Heart left ventricle (tissue), 16 donors: ENCODE measurements around the gene MT1A. TPM values are rescaled to one million over a fixed set of nuclear protein-coding genes. Genes with fewer than 3 reads are reported as not detected.

Source experiments
- ATAC-seq, 4 donors: fragments of 200-7000 bp; cut with Tn5 transposase; one replicate each; pipeline ENCODE4 v1.9.1; 2020 to 2022; ENCODE audit warnings: moderate library complexity in 4 of 4, mild to moderate bottlenecking in 3 of 4, moderate number of reproducible peaks in 1 of 4
- DNase-seq, 5 donors: peaks; one replicate each; pipeline ENCODE4 v3.0.0-alpha.2; 2020
- H3K27ac ChIP-seq, 12 donors: fragments of 200-600 bp; sonication (generic) in 4 of 12; one replicate each; pipeline versions ENCODE4 v1.5.0 to v1.8.0; 2016 to 2022; ENCODE audit warnings: mild to moderate bottlenecking in 2 of 12
- H3K27me3 ChIP-seq, 9 donors: fragments of 200-600 bp; sonication (generic) in 2 of 9; one replicate each; pipeline versions ENCODE4 v1.5.1 to v1.8.0; 2016 to 2022; ENCODE audit warnings: mild to moderate bottlenecking in 3 of 9
- H3K36me3 ChIP-seq, 9 donors: fragments of 200-600 bp; sonication (generic) in 2 of 9; one replicate each; pipeline versions ENCODE4 v1.5.0 to v1.8.0; 2018 to 2022; ENCODE audit warnings: mild to moderate bottlenecking in 2 of 9
- H3K4me1 ChIP-seq, 12 donors: fragments of 200-600 bp; sonication (generic) in 4 of 12; one replicate each; pipeline versions ENCODE4 v1.5.0 to v1.8.0; 2016 to 2022; ENCODE audit warnings: mild to moderate bottlenecking in 3 of 12
- H3K4me3 ChIP-seq, 12 donors: fragments of 200-600 bp; sonication (generic) in 4 of 12; one replicate each; pipeline versions ENCODE4 v1.5.0 to v1.8.0; 2017 to 2022; ENCODE audit warnings: mild to moderate bottlenecking in 9 of 12, moderate library complexity in 4 of 12
- H3K9me3 ChIP-seq, 12 donors: fragments of 200-600 bp; sonication (generic) in 4 of 12; one replicate each; pipeline versions ENCODE4 v1.5.0 to v1.8.0; 2016 to 2022; ENCODE audit warnings: mild to moderate bottlenecking in 1 of 12
- POLR2A ChIP-seq, 2 donors: fragments of 450-650 bp; IDR thresholded peaks; one replicate each; pipeline ENCODE4 v1.6.1; 2017; ENCODE audit warnings: antibody characterized with exemption in 2 of 2, mild to moderate bottlenecking in 2 of 2, moderate library complexity in 2 of 2
- WGBS, 4 donors: extraction: QIAGEN DNeasy Blood & Tissue Kit in 2 of 4; methylation state at CpG; one replicate each; pipeline versions ENCODE4 v1.1.5 to v1.1.7; 2013 to 2018; 5-methylcytosine and 5-hydroxymethylcytosine counted together
- intact Hi-C, 10 donors: fragments of 100-400 bp; cut with DNase I; formaldehyde crosslinking; loops; one replicate each; pipeline versions ENCODE4 v1.11.1 to v1.14.2; 2022
- polyA plus RNA-seq, 2 donors: library from polyadenylated mRNA; stranded (reverse); fragments of 200-250 nt; gene quantifications; one replicate each; pipeline ENCODE4 v1.2.3, GENCODE V29; 2013
- total RNA-seq, 9 donors: library from RNA; depleted of rRNA in 2 of 9; stranded (reverse); fragments of >200 nt in 2 of 9; fragmentation: NEBNext Ultra II Directional in 3 of 9; extraction: Animal tissue kit (Norgen Biotek cat#: 25700) in 3 of 9; gene quantifications; one replicate each; pipeline versions ENCODE4 v1.1.0 to v1.2.4, GENCODE V29; 2016 to 2023
- TF ChIP-seq, protein P1 (sequence below), 12 donors: fragments of 200-600 bp; sonication (generic) in 4 of 12; IDR thresholded peaks; one replicate each; pipeline versions ENCODE4 v1.5.0 to v1.8.0; 2018 to 2022; ENCODE audit warnings: antibody characterized with exemption in 12 of 12, mild to moderate bottlenecking in 5 of 12
- donor health status: ischemic (EF 13 %, LVEDD 7.1; RV severe dilation, severe dysfunction).
- donor health status: healthy with polysubstance abuse.
- donor health status: DM: no; HTN: yes; CAD: no.
- donor health status: DM: no; HTN: no; CAD: no.
- donor health status: ischemic (EF 25% LVEDD 6.9; RV normal size, moderate dysfunction).
- donor health status: ischemic (EF 25% LVEDD 5.7; RV mildly dilated, moderate dysfunction).
- donor health status: healthy.
- donor health status: DM: yes; HTN: yes; CAD: no.
- donor health status: ischemic (EF 35%, LVEDD 5.7; RV mildly dilated, moderate dysfunction).
- donor health status: nonischemic (EF 11% LVEDD 7.7; RV severe dilation, severe dysfunction).
- donor health status: DM: yes; HTN: yes; CAD: no.
- donor health status: PGD.
- donor health status: ischemic (EF 29% LVEDD 5.4; RV normal size, mild dysfunction).
- donor health status: nonischemic (EF 23%, LVEDD 6.1; RV moderate dilation, normal function).

The MT1A gene
- total and polyA plus RNA-seq, 11 donors = 0.92 to 43.3 (median 4.0) TPM

DNA sequence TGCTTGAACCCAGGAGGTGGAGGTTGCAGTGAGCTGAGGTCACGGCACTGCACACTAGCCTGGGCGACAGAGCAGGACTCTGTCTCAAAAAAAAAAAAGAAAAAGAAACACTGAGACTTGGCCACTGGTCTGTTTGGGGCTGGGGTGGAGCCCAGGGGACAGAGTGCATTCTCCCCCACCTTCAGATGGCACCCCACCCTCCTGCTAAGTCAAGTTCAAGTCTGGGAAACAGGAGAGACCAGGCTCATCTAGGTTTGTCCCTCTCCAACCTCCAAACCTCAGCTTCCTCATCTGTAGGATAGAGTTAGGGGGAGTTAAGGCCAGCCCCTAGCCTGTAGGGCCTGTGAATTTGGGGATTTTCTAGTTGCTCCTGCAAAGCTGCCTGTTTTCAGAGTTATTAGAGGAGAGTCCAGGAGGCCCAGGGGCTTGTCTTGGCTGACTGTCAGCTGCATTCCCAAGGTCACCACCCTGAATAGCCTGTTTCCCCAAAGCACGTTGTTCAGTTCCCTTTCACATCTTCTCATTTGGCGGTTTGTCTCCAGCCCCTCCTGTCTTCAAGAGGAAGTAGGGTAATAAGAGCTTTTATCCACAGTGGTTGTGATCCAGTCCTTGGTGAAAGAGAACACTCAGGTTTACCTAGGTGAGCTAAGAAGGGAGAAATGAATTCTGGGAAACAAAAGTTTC is 46.9 kb upstream of the MT1A start:
- Histone ChIP-seq H3K4me1 (peaks cover 0 to 12% (median 2%) of the 10 kb centered on the region in 12 donors), H3K9me3 (peaks cover 0 to 7% (median 0%) of the 10 kb centered on the region in 12 donors), H3K27me3 (peaks cover 4 to 28% (median 17%) of the 10 kb centered on the region in 9 donors), H3K36me3 (no peaks in the 10 kb centered on the region), H3K4me3 (no peak overlapping the region), H3K27ac (no peak overlapping the region)
- no peak for ATAC-seq
- intact Hi-C loops = no loop called here
- no peak for TF ChIP-seq POLR2A (IDR thresholded peaks at IDR 0.05)
- TF ChIP-seq, protein P1, sequence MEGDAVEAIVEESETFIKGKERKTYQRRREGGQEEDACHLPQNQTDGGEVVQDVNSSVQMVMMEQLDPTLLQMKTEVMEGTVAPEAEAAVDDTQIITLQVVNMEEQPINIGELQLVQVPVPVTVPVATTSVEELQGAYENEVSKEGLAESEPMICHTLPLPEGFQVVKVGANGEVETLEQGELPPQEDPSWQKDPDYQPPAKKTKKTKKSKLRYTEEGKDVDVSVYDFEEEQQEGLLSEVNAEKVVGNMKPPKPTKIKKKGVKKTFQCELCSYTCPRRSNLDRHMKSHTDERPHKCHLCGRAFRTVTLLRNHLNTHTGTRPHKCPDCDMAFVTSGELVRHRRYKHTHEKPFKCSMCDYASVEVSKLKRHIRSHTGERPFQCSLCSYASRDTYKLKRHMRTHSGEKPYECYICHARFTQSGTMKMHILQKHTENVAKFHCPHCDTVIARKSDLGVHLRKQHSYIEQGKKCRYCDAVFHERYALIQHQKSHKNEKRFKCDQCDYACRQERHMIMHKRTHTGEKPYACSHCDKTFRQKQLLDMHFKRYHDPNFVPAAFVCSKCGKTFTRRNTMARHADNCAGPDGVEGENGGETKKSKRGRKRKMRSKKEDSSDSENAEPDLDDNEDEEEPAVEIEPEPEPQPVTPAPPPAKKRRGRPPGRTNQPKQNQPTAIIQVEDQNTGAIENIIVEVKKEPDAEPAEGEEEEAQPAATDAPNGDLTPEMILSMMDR (IDR thresholded peaks at IDR 0.05) = no peak
- no peak for DNase-seq
- WGBS, 4 donors = 49 to 64% (median 59%) methylated on average over 4 of the region's 4 CpGs

GRCh38 chr16:56593573-56594291 is 44.7 kb upstream of the MT1A start:
- Histone ChIP-seq H3K4me3 (no peak overlapping the region), H3K36me3 (no peaks in the 10 kb centered on the region), H3K27me3 (peaks cover 4 to 23% (median 14%) of the 10 kb centered on the region in 9 donors), H3K4me1 (peaks cover 0 to 12% (median 2%) of the 10 kb centered on the region in 12 donors), H3K27ac (no peak overlapping the region), H3K9me3 (peaks cover 0 to 7% (median 0%) of the 10 kb centered on the region in 12 donors)
- WGBS, 4 donors = 79 to 93% (median 88%) methylated on average over 6 of the region's 6 CpGs
- no peak for ATAC-seq
- no peak for DNase-seq
- intact Hi-C loops = no loop called here
- TF ChIP-seq, protein P1 (IDR thresholded peaks at IDR 0.05) = no peak
- TF ChIP-seq POLR2A (IDR thresholded peaks at IDR 0.05) = no peak

DNA sequence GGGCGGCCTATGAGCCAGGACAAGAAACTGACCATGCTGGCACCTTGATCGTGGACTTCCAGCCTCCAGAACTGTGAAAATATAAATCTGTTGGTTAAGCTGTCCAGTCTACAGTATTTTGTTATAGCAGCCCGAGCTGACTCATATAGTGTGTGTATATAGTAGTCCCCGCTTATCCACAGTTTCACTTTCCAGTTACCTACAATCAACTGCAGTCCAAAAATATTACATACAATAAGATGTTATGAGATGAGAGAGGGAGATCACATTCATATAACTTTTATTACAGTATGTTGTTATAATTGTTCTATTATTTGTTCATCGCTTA is 44.2 kb upstream of the MT1A start:
- Histone ChIP-seq H3K27ac (no peak overlapping the region), H3K9me3 (peaks cover 0 to 7% (median 0%) of the 10 kb centered on the region in 12 donors), H3K4me1 (peaks cover 0 to 8% (median 0%) of the 10 kb centered on the region in 12 donors), H3K27me3 (peaks cover 4 to 18% (median 9%) of the 10 kb centered on the region in 9 donors), H3K4me3 (no peak overlapping the region), H3K36me3 (no peaks in the 10 kb centered on the region)
- no peak for TF ChIP-seq POLR2A (IDR thresholded peaks at IDR 0.05)
- TF ChIP-seq, protein P1 (IDR thresholded peaks at IDR 0.05) = no peak
- DNase-seq (no peak), ATAC-seq (no peak)
- intact Hi-C loops = no loop called here
- 80 to 94% (median 90%) methylated on average over 5 of the region's 5 CpGs for WGBS, 4 donors

DNA sequence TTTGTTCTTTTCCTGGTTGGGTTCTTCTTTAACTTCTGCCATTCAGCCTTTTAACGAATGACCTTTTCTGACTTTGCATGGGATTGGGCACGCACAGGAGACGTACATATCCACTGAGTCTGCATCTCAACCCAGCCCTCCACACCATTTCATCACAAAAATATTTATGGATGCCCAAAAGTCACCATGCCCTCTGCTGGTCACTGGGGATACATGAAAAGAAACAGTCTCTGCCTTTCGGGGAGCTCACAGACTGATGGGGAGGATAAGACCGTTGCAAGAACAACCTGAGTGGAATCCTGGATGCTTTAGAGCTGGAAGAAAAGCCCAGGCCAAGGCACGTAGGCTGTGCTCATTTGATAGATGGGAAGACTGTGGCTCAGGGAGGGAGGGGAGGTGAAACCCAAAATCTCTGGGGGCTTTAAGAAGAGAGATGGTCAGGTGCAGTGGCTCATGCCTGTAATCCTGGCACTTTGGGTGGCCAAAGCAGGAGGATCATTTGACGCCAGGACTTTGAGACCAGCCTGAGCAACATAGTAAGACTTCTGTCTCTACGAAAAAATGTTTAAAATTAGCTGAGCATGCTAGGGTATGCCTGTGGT is 38.0 kb upstream of the MT1A start:
- Histone ChIP-seq H3K36me3 (no peaks in the 10 kb centered on the region), H3K4me3 (no peak overlapping the region), H3K9me3 (no peaks in the 10 kb centered on the region), H3K27me3 (peaks cover 0 to 4% (median 0%) of the 10 kb centered on the region in 9 donors), H3K27ac (no peak overlapping the region), H3K4me1 (peaks cover 0 to 3% (median 0%) of the 10 kb centered on the region in 12 donors)
- DNase-seq = no peak
- intact Hi-C loops = loop anchor here (1.0 to 10.0 kb wide), 9 partner anchors 24 to 184 kb away; no protein-coding TSS in a partner anchor
- peak in 2 of 4 donors; percentile 31 to 46 for ATAC-seq
- TF ChIP-seq POLR2A (IDR thresholded peaks at IDR 0.05) = no peak
- TF ChIP-seq, protein P1 (IDR thresholded peaks at IDR 0.05) = peak; percentile 36 to 61 (median 50)
- 28 to 38% (median 34%) methylated on average over 8 of the region's 8 CpGs for WGBS, 4 donors
